ENCODE data around the gene ANAPC4. TPM values are rescaled to one million over a fixed set of nuclear protein-coding genes. Genes with fewer than 3 reads are reported as not detected.
"Not testable (repeated sequence)": the region's sequence is repeated elsewhere in the genome, so short reads cannot be mapped to it uniquely, and the experiment has no call there.

Gene ANAPC4
- total RNA-seq, 2 donors from 2014 or later, result 25.7 to 33.9 TPM

DNA sequence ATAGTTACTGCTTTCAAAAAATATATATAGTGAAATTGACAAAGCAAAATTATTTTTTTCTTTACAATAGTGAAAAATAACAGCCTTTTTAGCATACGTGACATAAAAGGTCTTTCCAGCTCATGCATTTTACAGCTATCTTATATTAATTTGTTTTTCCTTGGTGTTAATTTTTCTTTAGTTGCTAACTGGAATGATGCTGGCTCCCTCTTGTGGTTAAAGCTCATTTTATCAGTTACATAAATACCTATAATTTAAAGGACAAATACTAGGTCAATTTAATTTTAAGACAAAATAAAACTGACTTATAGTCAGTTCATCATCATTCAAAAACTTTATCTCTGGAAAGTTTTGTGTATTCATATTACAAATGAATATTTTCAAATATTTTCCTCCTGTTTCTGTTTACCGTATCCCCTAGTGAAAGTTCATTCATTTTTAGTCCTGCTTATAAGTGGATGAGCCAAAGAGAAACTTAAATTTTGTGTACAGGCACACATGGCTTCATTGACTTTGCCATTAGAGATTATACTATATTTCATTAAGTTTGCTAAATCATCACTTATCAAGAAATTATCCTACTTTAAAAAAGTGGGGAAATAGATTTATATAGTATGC lies 9.9 kb upstream of the ANAPC4 start:
- Histone ChIP-seq H3K4me1 (peaks cover under 1% of the 10 kb centered on the region), H3K9me3 (no peaks in the 10 kb centered on the region), H3K27ac (no peak overlapping the region), H3K36me3 (replicated peaks in 1 of 2; ENCODE audit: insufficient read depth in 1 of 2, low read depth in 2 of 2) (peaks cover 0 to 3% of the 10 kb centered on the region in 2 donors), H3K4me3 (no peak overlapping the region), H3K27me3 (no peaks in the 10 kb centered on the region)
- DNase-seq (no peak), ATAC-seq (no peak)
- intact Hi-C loops (cut with DNase I), result loop anchor here (10.0 kb wide), 1 partner anchor 382 kb away; no protein-coding TSS in a partner anchor
- TF ChIP-seq, protein P1, sequence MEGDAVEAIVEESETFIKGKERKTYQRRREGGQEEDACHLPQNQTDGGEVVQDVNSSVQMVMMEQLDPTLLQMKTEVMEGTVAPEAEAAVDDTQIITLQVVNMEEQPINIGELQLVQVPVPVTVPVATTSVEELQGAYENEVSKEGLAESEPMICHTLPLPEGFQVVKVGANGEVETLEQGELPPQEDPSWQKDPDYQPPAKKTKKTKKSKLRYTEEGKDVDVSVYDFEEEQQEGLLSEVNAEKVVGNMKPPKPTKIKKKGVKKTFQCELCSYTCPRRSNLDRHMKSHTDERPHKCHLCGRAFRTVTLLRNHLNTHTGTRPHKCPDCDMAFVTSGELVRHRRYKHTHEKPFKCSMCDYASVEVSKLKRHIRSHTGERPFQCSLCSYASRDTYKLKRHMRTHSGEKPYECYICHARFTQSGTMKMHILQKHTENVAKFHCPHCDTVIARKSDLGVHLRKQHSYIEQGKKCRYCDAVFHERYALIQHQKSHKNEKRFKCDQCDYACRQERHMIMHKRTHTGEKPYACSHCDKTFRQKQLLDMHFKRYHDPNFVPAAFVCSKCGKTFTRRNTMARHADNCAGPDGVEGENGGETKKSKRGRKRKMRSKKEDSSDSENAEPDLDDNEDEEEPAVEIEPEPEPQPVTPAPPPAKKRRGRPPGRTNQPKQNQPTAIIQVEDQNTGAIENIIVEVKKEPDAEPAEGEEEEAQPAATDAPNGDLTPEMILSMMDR (IDR thresholded peaks at IDR 0.05), result peak; percentile 40 to 63 (median 58)
- TF ChIP-seq POLR2A (IDR thresholded peaks at IDR 0.05), result no peak
- WGBS, 2 donors, result 64 to 70% methylated on average over 2 of the region's 2 CpGs

DNA sequence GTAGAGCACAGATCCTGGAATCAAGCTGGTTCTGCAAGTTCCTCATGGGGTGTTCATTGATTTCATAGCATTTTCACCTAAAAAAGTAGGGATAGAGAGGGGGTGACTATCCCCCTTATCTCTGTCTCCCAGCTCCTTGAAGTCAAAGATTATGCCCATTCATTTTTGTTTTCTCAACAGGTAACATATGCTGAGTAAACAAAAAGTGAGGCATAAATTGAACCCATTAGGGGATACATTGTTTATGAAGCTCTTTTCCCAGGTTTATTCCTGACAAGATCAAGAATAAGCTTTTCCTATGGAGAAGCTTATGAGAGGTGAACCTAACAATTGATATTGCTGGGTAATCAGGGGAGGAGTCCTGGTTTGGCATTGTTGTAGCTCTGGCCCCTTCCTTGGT lies 9.2 kb upstream of the ANAPC4 start:
- no peaks in the 10 kb centered on the region for H3K9me3 ChIP-seq
- no peak for TF ChIP-seq POLR2A (IDR thresholded peaks at IDR 0.05)
- TF ChIP-seq, protein P1 (IDR thresholded peaks at IDR 0.05), result no peak
- DNase-seq (no peak), ATAC-seq (no peak)
- H3K36me3 ChIP-seq (replicated peaks in 1 of 2; ENCODE audit: insufficient read depth in 1 of 2, low read depth in 2 of 2), result peaks cover 0 to 3% of the 10 kb centered on the region in 2 donors
- intact Hi-C loops (cut with DNase I), result loop anchor here (10.0 kb wide), 1 partner anchor 383 kb away; no protein-coding TSS in a partner anchor
- no peak overlapping the region for H3K4me3 ChIP-seq
- H3K4me1 ChIP-seq, result peaks cover 6% of the 10 kb centered on the region
- H3K27me3 ChIP-seq, result no peaks in the 10 kb centered on the region
- H3K27ac ChIP-seq, result no peak overlapping the region

DNA sequence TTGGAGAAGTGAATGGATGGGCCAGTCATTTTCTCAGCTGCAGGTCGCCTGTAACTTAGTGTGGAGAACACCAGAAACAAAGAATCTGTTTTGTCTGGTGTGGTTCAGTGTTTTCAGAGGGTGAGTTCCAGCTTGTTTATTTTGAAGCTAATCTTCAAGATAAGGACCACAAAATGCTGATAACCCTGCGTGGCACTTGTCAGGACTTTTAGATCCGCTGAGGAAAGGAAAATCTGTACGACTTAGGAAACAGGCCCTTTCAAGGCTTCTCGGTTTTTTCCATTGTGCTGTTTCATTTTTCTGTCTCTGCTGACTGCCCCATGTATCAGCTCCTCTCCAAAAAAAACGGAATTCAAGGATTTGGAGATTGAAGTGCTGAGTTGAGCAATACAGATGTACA lies 8.7 kb upstream of the ANAPC4 start:
- Histone ChIP-seq H3K9me3 (no peaks in the 10 kb centered on the region), H3K27ac (no peak overlapping the region), H3K27me3 (no peaks in the 10 kb centered on the region), H3K4me1 (peaks cover 10% of the 10 kb centered on the region), H3K4me3 (no peak overlapping the region), H3K36me3 (replicated peaks in 1 of 2; ENCODE audit: insufficient read depth in 1 of 2, low read depth in 2 of 2) (peaks cover 0 to 3% of the 10 kb centered on the region in 2 donors)
- 58 to 63% methylated on average over 6 of the region's 6 CpGs for WGBS, 2 donors
- ATAC-seq (no peak), DNase-seq (no peak)
- TF ChIP-seq, protein P1 (IDR thresholded peaks at IDR 0.05), result no peak
- no peak for TF ChIP-seq POLR2A (IDR thresholded peaks at IDR 0.05)
- intact Hi-C loops (cut with DNase I), result loop anchor here (10.0 kb wide), 1 partner anchor 384 kb away; no protein-coding TSS in a partner anchor

DNA sequence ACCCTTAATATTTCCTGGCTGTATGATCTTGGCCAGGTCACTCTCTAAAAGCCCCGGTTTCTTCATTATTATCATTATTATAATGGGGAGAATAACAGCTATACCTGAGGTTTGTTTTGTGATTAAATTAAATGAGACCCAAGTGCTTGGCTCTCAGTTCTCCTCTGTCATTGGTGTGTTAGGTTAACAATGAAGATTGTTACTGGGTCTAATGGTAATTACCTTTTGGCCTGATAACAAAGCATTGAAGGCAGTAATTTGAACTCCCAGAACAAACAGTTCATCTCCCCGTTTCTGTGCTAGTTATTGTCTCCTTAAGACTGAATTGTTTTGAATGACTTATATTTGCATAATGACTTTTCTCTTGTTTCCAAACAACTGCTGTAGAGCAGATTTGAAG lies 6.8 kb upstream of the ANAPC4 start:
- H3K36me3 ChIP-seq (replicated peaks in 1 of 2; ENCODE audit: insufficient read depth in 1 of 2, low read depth in 2 of 2), result peaks cover 0 to 1% of the 10 kb centered on the region in 2 donors
- 47 to 56% methylated on average over 2 of the region's 2 CpGs for WGBS, 2 donors
- H3K4me3 ChIP-seq, result no peak overlapping the region
- ATAC-seq (no peak), DNase-seq (no peak)
- no peaks in the 10 kb centered on the region for H3K9me3 ChIP-seq
- no peaks in the 10 kb centered on the region for H3K27me3 ChIP-seq
- intact Hi-C loops (cut with DNase I), result no loop called here
- TF ChIP-seq, protein P1 (IDR thresholded peaks at IDR 0.05), result no peak
- TF ChIP-seq POLR2A (IDR thresholded peaks at IDR 0.05), result no peak
- peaks cover 21% of the 10 kb centered on the region for H3K4me1 ChIP-seq
- H3K27ac ChIP-seq, result no peak overlapping the region

DNA sequence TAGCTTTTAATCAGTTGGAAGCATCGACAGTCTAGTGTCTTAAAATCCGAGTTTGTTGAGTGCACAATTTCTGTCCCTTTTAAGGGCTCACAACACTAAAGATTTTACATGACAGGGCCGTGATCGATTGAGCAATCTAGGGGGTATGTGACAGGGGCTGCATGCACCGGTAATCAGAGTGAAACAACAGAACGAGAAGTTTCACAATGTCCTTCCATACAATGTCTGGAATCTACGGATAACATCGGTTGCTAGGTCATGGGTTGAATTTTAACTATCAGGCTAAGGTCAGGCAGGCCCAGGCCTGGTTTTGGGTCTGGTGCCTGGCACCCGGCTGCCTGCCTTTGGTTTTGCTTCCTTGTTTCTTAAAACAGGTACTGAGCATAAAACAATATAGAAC lies 4.5 kb upstream of the ANAPC4 start:
- 40 to 47% methylated on average over 9 of the region's 9 CpGs for WGBS, 2 donors
- DNase-seq, result peak in 1 of 4 donors; percentile 22
- intact Hi-C loops (cut with DNase I), result not testable (repeated sequence)

More for the DNA sequence above, 4.5 kb upstream of the ANAPC4 start:
- H3K36me3 ChIP-seq (replicated peaks in 1 of 2; ENCODE audit: insufficient read depth in 1 of 2, low read depth in 2 of 2); H3K4me3 ChIP-seq; H3K27me3 ChIP-seq; H3K9me3 ChIP-seq; ATAC-seq: not testable (repeated sequence)
- Histone ChIP-seq H3K4me1 (peaks cover 29% of the 10 kb centered on the region), H3K27ac (peak overlapping the region; percentile 6 to 68 (median 52))
